COLO668 (cell line): ENCODE measurements around the gene UBR1.
"Not testable (repeated sequence)": the region's sequence is repeated elsewhere in the genome, so short reads cannot be mapped to it uniquely, and the experiment has no call there.

Experiments
- DNase-seq: peaks from one replicate; lab custom pipeline; 2025; ENCODE audit not compliant: unreplicated experiment; lab: John Stamatoyannopoulos, UW

The UBR1 gene

GRCh38 chr15:43067717-43068461 lies 37.9 kb downstream of the UBR1 start:
- no peak for DNase-seq

GRCh38 chr15:43056696-43057095 lies 49.1 kb downstream of the UBR1 start:
- no peak for DNase-seq

GRCh38 chr15:43052860-43053259 lies 53.0 kb downstream of the UBR1 start:
- no peak for DNase-seq

- no peak for DNase-seq
Observed at GRCh38 chr15:43048935-43049334, 56.9 kb downstream of the UBR1 start.

- DNase-seq = no peak
Observed at GRCh38 chr15:43046484-43046883, 59.4 kb downstream of the UBR1 start.

GRCh38 chr15:43042885-43043284 lies 63.0 kb downstream of the UBR1 start:
- no peak for DNase-seq

GRCh38 chr15:43041085-43041484 lies 64.8 kb downstream of the UBR1 start:
- not testable (repeated sequence) for DNase-seq

GRCh38 chr15:43035240-43035639 lies 70.6 kb downstream of the UBR1 start:
- not testable (repeated sequence) for DNase-seq

GRCh38 chr15:43029476-43029875 lies 76.4 kb downstream of the UBR1 start:
- DNase-seq = no peak

GRCh38 chr15:43025150-43025549 lies 80.7 kb downstream of the UBR1 start:
- DNase-seq = no peak

- DNase-seq = not testable (repeated sequence)
Observed at GRCh38 chr15:43014671-43015070, 91.2 kb downstream of the UBR1 start.

GRCh38 chr15:43009206-43009605 lies 96.6 kb downstream of the UBR1 start:
- DNase-seq = no peak

- DNase-seq = no peak
Observed at GRCh38 chr15:43008150-43008549, 97.7 kb downstream of the UBR1 start.

- no peak for DNase-seq
Observed at GRCh38 chr15:43007551-43007950, 98.3 kb downstream of the UBR1 start.

- no peak for DNase-seq
Observed at GRCh38 chr15:43006991-43007390, 98.8 kb downstream of the UBR1 start.

- not testable (repeated sequence) for DNase-seq
Observed at GRCh38 chr15:43004886-43005595, 100.8 kb downstream of the UBR1 start.

GRCh38 chr15:42999201-42999779 lies 106.5 kb downstream of the UBR1 start:
- no peak for DNase-seq

GRCh38 chr15:42996871-42997270 lies 109.0 kb downstream of the UBR1 start:
- no peak for DNase-seq

- DNase-seq = no peak
Observed at GRCh38 chr15:42994546-42994945, 111.3 kb downstream of the UBR1 start.

GRCh38 chr15:42992626-42993025 lies 113.2 kb downstream of the UBR1 start:
- no peak for DNase-seq

GRCh38 chr15:42986693-42987342 lies 119.0 kb downstream of the UBR1 start:
- no peak for DNase-seq
